ENCODE measurements around the gene AIFM3.

The AIFM3 gene

DNA sequence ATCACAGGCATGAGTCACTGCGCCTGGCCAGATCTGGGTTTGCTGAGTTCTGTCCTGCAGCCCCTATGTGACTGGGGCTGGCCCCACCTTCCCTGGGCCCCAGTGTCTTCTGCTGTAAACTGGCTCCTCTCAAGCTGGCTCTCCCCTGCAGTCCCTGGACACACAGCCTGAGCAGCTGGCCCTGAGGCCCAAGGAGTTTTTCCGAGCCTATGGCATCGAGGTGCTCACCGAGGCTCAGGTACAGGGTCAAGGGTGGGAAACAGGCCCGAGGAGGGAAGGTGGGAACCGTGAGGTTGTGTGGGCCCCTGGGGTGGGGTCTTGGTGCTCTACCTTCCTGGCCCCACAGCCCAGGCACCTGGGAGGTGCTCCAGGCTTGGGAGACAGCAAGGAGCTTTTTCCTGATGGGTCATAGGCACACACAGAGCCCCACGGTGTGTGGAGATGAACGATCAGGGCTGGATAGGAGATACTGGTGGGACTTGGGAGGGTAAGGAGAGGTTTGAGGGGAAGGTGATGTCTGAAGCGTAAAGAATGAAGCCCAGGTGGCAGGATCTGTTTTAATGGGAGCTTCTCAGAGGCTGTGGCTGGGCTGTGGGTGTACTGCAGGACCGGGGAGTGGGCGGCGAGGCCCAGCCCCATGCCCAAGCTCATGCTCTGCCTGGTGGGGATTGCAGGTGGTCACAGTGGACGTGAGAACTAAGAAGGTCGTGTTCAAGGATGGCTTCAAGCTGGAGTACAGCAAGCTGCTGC, 8.7 kb downstream of the AIFM3 start:
- DNase-seq = no peak
- no peaks in the 10 kb centered on the region for H3K36me3 ChIP-seq
- intact Hi-C loops (cut with DNase I; ENCODE audit: low total_unique reads) = no loop called here
- peaks cover 0 to 53% of the 10 kb centered on the region in 2 donors for H3K27me3 ChIP-seq
- TF ChIP-seq, protein P1, sequence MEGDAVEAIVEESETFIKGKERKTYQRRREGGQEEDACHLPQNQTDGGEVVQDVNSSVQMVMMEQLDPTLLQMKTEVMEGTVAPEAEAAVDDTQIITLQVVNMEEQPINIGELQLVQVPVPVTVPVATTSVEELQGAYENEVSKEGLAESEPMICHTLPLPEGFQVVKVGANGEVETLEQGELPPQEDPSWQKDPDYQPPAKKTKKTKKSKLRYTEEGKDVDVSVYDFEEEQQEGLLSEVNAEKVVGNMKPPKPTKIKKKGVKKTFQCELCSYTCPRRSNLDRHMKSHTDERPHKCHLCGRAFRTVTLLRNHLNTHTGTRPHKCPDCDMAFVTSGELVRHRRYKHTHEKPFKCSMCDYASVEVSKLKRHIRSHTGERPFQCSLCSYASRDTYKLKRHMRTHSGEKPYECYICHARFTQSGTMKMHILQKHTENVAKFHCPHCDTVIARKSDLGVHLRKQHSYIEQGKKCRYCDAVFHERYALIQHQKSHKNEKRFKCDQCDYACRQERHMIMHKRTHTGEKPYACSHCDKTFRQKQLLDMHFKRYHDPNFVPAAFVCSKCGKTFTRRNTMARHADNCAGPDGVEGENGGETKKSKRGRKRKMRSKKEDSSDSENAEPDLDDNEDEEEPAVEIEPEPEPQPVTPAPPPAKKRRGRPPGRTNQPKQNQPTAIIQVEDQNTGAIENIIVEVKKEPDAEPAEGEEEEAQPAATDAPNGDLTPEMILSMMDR (IDR thresholded peaks at IDR 0.05) = no peak
- no peak overlapping the region for H3K4me3 ChIP-seq
- H3K27ac ChIP-seq = no peak overlapping the region
- H3K9me3 ChIP-seq = peaks cover 0 to 10% (median 0%) of the 10 kb centered on the region in 3 donors
- H3K4me1 ChIP-seq = peaks cover 0 to 12% (median 5%) of the 10 kb centered on the region in 4 donors

DNA sequence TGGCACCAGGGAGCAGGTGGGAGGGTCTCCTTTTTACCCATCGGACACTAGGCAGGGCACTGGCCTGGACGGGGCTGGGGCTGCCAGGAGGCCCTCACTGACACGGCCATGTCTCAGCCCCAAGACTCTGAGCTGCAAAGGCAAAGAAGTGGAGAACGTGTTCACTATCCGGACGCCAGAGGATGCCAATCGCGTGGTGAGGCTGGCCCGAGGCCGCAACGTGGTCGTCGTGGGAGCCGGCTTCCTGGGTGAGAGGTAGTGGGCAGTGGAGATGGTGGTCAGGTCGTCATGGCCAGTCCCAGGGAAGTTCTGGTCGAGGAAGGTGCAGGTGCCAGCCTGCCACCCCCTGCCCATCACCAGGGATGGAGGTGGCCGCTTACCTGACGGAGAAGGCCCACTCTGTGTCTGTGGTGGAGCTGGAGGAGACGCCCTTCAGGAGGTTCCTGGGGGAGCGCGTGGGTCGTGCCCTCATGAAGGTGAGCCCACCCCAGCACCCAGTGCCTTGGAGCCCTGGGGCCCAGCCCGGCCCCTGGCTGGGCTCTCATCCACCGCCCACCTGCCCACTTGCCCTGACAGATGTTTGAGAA, 9.3 kb downstream of the AIFM3 start:
- DNase-seq = no peak
- H3K9me3 ChIP-seq = peaks cover 0 to 10% (median 0%) of the 10 kb centered on the region in 3 donors
- no peaks in the 10 kb centered on the region for H3K36me3 ChIP-seq
- TF ChIP-seq, protein P1 (IDR thresholded peaks at IDR 0.05) = no peak
- H3K27me3 ChIP-seq = peaks cover 0 to 53% of the 10 kb centered on the region in 2 donors
- H3K4me1 ChIP-seq = peaks cover 0 to 18% (median 12%) of the 10 kb centered on the region in 4 donors
- intact Hi-C loops (cut with DNase I; ENCODE audit: low total_unique reads) = no loop called here
- H3K27ac ChIP-seq = no peak overlapping the region
- H3K4me3 ChIP-seq = no peak overlapping the region

DNA sequence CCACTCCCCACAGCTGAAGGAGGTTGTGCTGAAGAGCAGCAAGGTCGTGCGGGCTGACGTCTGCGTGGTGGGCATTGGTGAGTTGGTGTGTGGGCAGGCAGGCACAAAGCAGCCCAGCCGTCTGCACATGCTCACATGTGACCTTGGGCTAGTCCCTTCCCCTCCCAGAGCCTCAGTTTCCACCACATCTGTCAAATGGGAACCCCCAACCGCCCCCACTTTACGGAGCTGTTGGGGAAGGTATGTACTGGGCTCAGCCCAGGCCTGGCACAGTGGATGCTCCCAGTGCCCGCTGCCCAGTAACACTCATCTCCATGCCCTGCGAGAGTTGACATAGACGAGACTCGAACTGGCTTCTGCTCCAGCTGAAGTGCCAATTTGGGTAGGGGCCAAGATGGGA, 10.0 kb downstream of the AIFM3 start:
- TF ChIP-seq, protein P1 (IDR thresholded peaks at IDR 0.05) = no peak
- Histone ChIP-seq H3K36me3 (no peaks in the 10 kb centered on the region), H3K4me3 (no peak overlapping the region), H3K27ac (no peak overlapping the region), H3K4me1 (peaks cover 0 to 22% (median 14%) of the 10 kb centered on the region in 4 donors), H3K9me3 (peaks cover 0 to 10% (median 0%) of the 10 kb centered on the region in 3 donors), H3K27me3 (peaks cover 0 to 53% of the 10 kb centered on the region in 2 donors)
- intact Hi-C loops (cut with DNase I; ENCODE audit: low total_unique reads) = no loop called here
- no peak for DNase-seq

DNA sequence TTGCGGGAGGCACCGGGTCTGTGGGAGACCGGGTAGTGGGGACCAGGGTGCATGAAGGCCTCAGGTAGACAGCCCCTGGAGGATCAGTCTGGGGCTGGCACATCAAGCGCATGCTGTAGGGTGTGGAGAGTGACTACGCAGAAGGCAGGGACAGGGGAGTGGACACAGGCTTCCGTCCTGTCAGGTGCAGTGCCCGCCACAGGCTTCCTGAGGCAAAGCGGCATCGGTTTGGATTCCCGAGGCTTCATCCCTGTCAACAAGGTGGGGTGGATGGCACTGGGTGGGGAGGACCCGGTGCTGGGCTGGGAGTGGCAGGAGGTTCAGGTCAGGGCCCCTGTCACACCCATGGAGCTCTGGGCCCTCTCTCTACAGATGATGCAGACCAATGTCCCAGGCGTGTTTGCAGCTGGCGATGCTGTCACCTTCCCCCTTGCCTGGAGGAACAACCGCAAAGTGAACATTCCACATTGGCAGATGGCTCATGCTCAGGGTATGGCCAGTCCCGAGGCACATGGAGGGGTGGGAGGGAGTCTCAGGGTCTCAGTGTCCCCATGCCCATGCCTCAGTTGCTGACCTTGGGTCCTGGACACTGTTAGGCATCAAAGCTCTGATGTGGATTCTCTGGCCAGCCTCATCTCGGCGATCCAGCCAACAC, 10.6 kb downstream of the AIFM3 start:
- Histone ChIP-seq H3K36me3 (no peaks in the 10 kb centered on the region), H3K27me3 (peaks cover 0 to 53% of the 10 kb centered on the region in 2 donors)
- intact Hi-C loops (cut with DNase I; ENCODE audit: low total_unique reads) = no loop called here

DNA sequence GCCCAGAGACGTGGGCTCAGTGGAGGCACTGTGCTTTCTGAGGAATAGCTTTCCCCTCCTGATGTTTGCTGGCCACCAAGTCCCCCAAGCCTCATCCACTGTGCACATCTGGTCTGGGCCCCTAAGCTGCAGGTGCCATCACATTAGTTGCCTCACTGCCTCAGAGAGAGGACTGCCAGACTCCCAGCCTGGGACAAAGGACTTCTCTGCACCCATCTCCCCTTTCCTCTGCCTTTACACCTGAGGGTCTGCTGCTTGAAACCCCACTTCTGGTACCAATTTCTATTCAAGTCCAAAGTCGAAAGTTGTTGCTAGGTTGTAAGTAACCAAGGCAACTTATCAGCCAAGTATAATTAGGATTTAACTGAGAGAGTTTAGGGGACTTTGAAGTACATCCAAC, 11.4 kb downstream of the AIFM3 start:
- intact Hi-C loops (cut with DNase I; ENCODE audit: low total_unique reads) = no loop called here
- Histone ChIP-seq H3K27ac (no peak overlapping the region), H3K4me3 (no peak overlapping the region), H3K27me3 (peaks cover 0 to 49% of the 10 kb centered on the region in 2 donors), H3K4me1 (peaks cover 0 to 32% (median 20%) of the 10 kb centered on the region in 4 donors), H3K9me3 (peaks cover 0 to 10% (median 0%) of the 10 kb centered on the region in 3 donors), H3K36me3 (peaks cover 0 to under 1% (median 0%) of the 10 kb centered on the region in 3 donors)
- no peak for DNase-seq
- TF ChIP-seq, protein P1 (IDR thresholded peaks at IDR 0.05) = no peak

More for the DNA sequence above, 10.6 kb downstream of the AIFM3 start:
- no peak overlapping the region for H3K4me3 ChIP-seq
- no peak overlapping the region for H3K27ac ChIP-seq
- H3K4me1 ChIP-seq = peaks cover 0 to 24% (median 14%) of the 10 kb centered on the region in 4 donors
- DNase-seq = no peak
- peaks cover 0 to 10% (median 0%) of the 10 kb centered on the region in 3 donors for H3K9me3 ChIP-seq
- TF ChIP-seq, protein P1 (IDR thresholded peaks at IDR 0.05) = no peak
